ENCODE results near the gene IQSEC1.

IQSEC1 gene

DNA sequence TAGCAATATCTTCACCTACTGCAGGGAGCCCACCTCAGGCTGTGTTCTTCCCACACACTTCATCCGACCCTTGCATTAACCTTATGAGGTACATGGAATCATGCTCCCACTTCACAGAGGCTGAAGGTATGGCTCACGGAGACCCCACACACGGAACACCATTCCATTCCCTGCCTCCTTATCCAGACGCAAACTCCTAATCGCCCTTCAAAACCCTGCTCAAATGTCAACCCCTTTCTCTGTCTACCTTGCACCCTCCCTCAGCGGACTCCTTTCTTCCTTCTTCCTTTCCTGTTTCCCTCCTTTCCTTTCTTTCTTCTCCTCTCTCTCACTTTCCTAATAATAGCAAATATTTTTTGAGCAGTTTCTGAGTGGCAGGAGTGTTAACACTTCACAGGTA, 23.8 kb downstream of the IQSEC1 start:
- no peak for DNase-seq (ENCODE audit: low spot score)

DNA sequence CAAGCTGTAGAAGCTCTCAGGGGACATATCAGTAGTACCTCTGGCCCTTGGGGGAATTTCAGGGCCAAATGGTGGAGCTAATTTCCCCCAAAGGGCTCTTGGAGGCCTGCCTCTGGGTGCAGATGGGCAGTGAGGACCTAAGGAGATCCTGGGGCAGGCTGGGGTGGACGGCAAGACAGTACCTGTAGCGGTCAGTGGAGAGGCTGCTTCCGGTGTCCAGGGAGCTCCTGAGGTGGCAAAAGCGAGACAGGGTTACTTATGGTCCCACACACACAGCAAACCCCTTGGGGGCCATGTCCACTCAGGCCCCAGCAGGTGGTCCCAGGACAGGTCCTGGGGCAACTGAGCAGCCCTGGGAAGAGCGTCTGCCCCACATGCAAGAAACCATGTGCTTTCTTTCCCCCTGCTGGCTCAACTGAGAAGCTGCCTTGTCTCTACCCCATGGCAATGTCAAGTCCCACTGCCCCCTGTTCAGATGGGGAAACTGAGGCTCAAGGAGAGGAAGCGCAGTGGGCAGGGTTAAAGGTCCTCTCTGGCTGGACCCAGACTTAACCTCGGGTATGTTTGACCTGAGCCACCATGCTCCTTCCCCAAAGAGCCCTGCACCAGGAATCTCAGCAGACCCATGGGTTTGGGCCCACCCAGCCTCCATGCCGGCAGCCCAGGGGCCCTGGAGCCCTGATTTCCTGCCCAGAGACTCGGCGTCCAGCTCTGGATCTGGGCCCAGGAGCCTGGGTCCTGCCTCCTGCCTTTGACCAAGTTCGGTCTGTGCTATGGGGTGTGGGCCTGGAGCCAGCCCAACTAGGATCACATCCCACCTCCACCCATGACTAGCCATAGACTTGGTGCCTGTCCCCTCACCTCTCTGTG, 25.7 kb downstream of the IQSEC1 start:
- DNase-seq (ENCODE audit: low spot score): no peak

DNA sequence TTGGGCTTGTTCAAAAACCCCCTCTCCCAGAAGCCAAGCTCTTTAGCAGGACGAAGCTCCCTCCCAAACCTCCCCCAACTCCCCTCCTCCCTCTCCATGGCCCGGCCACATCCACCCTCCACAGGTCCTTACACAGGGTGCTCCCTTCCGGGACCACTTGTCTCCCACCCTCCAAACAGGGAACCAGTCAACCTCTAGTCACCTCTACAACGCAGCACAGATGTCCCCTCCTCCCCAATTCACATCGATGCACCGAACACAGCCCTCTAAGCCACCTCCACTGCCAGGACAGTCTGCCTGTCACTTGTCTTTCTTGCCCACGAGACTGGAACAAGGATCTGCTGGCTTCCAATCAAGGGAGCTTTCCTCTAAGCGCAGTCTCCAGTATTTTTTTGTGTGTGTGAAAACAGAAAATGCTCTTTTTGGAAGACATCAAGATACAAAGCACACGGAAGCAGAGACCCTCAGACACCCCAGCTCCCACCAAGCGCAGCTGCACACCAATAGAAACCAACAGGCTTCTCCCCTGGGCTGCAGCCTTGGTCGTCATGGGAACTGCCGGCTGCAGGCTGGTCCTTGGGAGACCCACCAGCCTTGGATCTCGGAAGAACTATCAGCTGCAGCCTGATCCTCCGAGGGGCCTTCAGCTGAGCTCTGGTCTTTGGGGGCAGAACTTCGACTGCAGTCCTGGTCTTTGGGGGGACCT, 26.5 kb downstream of the IQSEC1 start:
- no peak for DNase-seq (ENCODE audit: low spot score)

DNA sequence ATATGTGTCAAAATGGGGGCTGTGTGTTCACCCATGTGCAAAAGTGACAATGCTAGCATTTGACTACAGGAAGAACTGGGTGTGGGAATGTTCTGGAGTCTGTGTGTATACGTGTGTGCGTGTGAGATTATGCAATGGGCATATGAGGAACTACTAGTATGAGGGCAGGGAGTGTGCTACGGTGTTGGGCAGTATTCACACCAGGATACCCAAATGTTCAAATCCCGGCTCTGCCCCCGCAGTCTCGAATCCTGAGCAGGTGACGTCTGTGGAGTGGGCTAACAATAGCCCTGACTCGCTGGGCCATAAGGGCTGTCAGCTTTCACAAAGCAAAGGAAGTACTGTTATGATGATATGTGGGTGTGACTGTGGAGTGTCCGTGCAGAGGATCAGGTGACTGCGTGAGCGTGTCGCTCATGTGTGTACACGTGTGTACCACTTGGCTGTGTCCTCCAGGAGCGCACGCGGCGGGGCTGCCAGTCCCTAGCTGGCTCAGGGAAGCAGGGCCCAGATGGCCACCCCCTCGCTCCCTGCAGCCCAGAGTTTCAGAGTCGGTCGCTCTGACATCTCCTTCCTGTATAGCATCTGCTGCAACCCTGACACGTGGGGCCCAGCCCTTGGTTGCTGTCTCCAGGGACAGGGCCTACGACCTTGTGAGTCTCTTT, 27.2 kb downstream of the IQSEC1 start:
- DNase-seq (ENCODE audit: low spot score): no peak

DNA sequence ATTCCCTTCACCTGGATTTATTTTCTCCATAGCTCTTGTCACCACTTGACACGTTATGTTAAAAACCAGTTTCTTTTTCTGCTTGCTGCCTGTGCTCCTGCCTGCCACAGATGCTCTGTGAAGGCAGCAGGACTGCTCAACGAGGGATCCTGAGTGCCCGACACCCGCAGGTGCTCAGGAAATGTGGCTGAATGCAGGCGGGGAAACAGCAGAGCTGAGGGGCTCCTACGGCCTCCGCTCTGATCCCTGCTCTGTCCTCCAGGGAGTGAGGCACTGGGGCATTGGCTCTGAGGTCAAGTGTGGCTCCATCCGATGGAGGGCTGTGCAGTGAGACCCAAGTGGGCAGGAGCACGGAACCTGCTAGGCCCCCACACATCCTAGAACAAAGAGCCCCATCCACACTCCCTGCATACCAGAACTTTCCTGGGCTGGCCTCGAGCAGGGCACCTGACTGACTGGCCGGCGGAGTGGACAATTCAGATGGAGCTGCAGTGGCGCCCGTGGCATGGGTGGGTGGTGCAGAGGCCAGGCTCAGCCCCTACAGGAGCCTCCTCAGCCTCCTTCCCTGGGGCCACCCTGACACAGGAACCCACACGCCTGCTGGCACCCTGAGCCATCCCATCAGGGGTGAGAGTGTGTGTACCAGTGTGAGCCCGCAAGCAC, 27.9 kb downstream of the IQSEC1 start:
- no peak for DNase-seq (ENCODE audit: low spot score)

DNA sequence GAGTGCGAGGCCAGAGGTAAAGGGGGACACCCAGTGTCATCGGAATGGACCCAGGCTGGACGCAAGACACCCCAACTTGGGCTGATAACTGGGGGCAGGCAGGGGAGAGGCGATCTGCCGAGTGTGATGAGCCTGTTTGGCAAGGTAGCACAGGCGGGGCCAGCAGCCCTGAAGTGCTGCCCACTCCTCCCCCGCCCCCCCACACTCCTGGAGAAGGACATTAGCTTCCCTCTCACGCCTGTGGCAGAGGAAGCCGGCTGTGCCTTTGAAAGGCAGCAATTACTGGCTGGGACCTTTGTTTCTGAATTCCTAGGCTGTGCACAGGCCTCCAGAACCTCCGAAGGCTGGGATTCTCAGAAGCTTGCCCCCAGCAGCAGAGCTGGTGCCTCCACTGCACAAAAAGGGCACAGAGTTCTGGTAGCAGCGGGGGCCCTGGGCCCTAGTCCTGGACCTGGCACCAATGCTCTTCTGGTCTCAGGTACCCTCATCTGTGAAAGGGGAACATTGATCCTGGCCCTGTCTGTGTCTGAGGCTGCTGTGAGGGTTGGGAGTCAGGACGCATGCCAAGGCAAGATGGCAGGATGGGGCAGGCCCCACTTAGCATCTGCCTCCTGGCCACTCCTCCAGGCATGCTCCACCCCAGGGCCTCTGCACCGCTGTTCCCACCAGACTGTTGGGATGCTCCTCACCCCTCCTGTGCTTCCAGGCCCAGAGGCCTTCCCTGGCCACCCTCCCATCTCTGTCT, 28.6 kb downstream of the IQSEC1 start:
- no peak for DNase-seq (ENCODE audit: low spot score)

DNA sequence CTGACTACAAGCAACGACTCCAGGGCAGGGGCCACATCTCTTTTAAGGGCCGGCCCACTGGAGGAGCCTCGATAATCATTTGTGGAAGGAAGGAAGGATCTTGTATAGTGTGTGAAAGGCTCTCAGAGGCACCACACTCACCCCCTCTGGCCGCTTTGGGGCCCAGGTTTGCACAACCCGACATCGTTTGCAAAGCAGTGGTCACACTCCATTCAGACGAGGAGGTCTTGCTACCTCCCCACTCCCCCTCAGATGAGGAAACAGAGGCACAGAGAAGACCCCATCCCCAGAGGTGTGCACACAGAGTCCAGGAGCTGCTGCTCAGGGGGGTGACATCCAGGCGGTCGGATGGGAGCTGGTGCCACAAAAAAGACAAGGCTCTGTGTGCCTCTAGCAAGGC, 29.6 kb downstream of the IQSEC1 start:
- DNase-seq (ENCODE audit: low spot score): no peak

DNA sequence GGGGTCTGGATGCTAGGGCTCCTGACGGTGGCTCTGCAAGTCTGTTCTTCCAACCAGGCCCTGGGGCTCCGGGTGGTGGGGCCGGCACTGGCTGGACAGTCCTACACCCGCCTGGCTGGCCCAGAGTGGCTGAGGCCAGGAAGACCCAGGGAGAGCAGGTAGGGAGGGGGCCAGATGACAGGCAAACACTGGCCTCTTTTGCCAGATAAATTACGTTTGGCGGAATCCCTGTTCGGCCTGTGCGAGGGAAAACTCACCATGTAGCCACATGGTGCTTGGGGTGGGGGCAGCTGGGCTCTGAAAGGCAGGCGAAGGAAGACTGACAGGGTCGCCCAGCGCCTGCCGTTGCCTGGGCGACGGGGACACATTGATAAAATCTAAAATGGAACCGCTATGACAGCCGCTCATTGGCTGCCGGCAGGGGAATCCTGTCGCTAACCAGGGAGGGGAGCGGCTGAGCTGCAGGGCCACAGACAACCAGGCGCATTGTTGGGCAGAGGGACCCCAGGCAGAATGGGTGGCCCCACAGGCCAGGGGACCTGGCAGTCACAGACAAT, 30.4 kb downstream of the IQSEC1 start:
- no peak for DNase-seq (ENCODE audit: low spot score)

DNA sequence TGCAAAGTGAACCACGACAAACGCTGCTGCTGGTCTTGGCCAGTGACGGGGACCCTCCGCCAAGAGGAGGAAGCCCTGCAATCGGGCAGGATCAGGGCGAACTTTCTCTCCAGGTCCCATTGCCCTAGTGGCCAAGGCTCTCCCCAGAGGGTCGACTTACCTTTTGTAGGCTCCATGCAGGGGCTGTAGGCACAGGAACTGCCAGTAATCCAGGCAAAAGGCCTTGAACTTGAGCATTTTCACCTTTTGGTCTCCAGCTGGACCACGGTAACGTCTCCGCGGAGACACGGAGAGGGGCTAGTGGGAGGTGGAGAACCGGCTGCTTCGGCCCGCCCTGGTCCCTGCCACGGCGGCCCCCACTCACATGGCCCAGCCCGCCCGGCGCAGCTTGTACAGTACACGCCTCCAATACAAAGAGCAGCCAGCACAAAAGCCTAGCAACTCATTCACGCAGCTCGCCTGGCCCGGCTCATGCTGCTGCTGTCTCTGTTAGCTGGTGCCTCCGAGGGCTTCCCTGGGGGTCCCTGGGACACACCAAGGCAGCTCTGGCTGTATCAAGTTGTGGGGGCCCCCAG, 31.0 kb downstream of the IQSEC1 start:
- DNase-seq (ENCODE audit: low spot score): no peak

DNA sequence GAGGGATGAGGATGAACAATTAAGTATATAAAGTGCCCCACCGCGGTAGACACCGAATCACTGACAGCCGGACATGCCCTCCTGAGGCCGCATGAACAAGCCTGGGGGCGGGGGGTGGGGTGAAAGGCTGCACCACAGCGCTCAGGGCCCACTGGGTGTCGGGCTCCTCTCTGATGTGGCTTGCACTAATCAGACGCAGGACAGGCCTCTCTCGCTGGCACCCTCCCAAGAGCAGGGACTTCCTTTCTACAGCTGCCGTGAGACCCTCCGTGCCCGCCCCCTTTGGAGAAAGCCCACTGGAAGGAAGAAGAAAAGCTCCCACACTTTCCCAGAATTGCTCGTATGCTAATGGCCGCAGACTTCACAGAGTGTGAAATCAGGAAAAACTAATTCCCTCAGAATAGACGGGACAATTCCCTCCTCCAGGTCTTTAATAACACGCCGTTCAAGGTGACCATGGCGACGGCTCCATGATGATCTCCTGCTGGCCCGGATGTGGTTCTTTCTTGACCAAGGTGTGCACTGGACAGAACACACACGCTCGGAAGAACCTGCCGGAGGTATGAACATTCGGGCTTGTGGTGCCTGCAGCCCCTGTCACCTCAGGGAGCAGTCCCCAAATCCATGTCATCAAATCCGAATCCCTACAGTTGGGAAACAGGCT, 32.0 kb downstream of the IQSEC1 start:
- DNase-seq (ENCODE audit: low spot score): no peak

DNA sequence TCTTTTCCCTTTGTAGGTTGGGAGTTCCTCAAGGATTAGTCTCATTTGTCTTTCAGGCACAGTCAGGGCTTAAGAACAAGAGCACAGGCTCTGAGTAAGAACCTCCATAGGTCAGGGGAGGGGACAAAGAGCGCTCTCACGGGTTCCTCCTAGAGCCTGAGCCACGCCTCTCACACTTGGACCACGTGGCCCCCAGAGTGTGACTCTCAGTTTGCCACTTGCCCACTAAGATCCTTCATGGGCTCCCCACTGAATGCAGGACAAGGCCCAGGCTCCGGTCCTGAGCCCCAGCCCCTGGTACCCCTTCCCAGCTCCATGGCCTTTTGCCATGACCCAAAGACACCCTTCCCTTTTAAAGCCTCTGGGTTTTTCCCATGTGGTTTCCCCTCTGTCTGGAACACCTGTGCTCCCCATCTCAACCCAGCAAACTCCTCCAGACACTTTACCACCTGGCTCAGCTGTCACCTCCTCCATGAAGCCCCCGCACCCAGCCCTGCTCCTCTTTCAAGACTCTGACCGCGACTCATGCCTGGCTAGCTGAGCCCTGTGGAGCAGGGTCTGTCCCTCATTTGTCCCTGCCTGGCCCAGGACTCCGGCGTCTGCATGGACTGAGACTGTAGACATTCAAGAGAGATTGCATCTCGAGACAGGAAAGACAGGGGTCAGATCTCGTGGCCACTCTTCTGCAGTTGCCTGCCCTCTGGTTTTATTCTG, 32.7 kb downstream of the IQSEC1 start:
- DNase-seq (ENCODE audit: low spot score): no peak

DNA sequence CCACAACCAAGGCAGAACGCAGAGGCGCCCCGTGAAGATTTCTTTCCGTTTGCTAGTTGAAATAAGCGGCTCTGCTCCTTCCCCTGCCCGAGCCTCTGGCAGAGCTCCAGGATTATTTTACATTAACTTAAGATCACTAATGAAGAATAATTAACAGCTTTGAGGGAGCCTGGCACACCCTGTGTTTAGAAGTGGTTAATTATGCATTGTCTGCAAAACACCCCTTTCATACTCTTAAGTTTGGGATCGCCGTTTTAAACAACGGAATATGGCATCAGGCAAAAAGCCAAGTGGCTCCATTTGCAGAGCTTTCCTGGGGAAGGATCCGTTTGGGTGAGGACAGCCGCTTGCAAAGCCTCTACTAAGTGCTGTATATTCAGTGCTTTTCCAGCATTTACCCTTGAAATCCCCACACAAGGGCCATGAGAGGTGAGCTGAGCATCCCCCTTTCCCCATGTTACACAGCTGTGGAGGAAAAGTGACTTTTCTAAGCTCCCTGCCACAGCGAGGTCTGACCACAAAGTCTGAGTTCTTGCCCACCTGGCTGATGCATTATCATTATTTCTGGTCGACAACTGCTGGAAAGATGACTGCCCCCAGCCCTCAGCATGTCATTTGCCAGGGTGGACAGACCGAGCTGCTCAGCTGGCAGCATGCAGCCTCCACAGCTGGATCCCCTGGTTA, 33.9 kb downstream of the IQSEC1 start:
- no peak for DNase-seq (ENCODE audit: low spot score)

DNA sequence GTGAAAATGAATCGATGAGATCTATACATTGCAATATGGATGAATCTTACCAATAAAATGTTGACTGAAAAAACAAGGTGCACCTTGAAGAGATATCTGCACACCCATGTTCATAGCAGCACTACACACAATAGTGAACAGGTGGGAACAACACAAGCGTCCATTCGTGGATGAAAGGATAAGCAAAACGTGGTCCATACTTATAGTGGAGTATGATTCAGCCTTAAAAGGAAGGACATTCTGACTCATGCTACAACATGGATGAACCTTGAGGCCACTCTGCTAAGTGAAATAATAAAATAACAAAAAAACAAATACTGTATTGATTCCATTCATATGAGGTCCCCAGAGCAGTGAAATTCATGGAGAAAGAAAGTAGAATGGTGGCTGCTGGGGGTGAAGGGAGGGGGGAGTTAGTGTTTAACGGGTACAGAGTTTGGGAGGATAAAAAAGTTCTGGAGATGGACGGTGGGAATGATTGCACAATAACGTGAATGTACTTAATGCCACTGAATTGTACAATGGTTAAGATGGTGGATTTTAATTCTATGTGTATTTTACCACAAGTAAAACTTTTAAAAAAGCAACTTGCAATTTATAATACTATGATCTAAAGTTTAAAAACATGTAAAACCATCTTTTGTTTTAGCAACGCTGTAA, 35.6 kb downstream of the IQSEC1 start:
- no peak for DNase-seq (ENCODE audit: low spot score)

DNA sequence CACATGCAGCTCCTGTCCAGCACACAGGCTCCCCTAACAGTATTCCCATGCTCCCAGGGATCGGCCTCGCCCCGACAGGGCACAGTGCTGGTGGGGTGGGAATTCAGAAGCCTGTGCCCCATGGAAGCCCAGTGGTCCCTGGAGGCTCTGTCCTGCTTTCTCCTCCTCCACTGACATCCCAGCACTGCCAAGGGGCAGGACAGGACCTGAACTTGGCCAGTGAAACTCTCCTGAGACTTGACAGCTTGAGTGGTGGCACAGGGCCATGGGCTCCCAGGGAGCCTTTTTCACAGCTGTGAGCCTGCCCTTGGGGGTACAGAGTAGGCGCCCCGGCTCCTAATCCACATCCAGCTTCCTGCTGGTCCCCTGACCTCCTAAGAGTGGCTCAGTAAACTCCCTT, 38.4 kb downstream of the IQSEC1 start:
- no peak for DNase-seq (ENCODE audit: low spot score)

DNA sequence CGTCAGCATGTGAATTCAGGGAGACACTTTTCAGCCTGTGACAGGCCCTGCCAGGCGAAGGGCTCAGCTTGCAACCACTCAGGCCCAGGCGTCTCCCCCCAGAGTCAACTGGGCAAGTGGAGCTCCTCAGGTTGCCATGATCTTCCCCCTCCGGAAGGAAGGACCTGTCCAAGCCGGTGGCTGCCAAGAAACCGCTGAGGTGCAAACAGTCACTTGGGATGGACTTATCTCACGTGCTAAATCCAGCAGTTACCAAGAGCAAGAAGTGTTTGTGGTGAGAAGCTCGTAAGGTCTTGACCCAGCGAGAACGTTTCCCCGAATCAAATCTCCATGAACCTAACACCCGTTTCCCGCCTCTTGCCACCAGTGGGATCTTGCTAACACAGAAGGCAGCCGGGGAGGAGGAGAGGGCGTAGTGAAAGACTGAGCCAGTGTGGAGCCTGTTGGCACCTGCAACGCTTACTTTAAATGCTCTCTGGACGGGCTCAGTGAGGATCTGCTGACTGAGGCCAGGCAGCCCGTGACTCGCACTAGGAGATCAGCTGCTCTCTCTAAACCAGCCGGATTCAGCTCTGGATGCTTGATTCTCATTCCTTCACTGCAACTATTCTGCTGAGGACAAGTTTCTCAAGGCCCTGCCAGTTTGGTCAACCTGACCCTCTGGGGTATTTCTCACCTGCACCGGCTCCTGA, 39.0 kb downstream of the IQSEC1 start:
- DNase-seq (ENCODE audit: low spot score): no peak

DNA sequence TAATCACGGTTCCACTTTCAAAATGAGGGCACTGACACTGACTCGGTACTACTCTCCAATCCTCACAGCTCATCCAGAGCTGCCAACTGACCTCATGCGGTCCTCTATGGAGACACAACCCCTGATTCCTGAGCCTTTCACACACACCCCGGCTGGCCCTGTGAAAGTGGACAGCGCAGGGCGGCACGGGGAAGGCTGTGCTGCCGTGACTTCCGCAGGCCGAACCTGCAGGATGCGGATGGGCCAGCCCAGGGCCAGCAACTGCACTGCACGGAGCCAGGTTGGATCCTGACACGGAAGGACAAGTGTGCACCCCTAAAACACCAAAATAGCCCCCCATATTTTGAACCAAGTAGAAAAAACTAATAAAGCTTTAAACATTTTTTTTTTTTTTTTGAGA, 41.0 kb downstream of the IQSEC1 start:
- no peak for DNase-seq (ENCODE audit: low spot score)

DNA sequence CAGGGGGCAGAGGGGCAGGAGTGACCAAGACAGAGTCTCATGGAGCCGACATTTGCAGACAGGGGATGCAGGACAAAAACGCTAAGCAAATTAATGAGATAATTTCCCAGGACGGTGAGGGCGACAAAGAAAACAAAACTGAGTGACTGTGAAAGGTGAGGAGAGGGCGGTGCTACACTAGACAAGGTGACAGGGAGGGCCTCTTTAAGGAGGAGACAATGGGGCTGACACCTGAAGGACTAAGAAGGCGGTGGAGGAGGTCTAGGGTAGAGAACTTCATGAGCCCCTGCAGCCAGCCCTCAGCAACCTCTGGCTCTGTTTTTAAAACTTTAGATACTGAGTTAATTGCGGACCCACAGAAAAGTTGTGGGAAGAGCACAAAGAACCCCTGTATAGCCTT, 41.6 kb downstream of the IQSEC1 start:
- no peak for DNase-seq (ENCODE audit: low spot score)

DNA sequence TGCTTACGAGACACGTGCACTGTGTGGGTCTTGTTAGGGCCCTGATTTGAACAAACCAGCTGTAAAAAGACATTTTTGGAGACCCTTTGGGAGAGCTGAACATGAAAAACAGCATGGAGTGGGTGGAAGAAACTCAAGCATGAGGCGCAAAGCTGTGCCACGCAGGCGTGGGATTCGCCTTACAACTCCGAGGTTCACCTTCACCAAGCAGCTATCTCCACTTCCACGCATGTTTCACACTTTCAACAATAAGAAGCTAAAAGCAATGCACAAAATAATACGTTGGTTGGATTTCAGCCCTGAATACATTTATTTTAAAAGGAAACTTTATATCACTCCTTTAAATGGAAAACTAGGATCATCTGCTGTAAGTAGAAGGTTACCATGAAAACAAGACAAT, 42.5 kb downstream of the IQSEC1 start:
- DNase-seq (ENCODE audit: low spot score): no peak
